Tibial nerve (tissue), 3 donors: ENCODE results near the gene CCDC126.

Experiments used
- CTCF ChIP-seq, 5 experiments: fragments of 200-600 bp in 3 of 5; fragments of 450-650 bp in 2 of 5; sonication (generic) in 3 of 5; IDR thresholded peaks; one replicate each; pipeline ENCODE4 v1.5.1; 2016 to 2019; ENCODE audit warnings: antibody characterized with exemption in 5 of 5, mild to moderate bottlenecking in 3 of 5, moderate library complexity in 2 of 5
- POLR2A ChIP-seq, 2 donors: fragments of 450-650 bp; IDR thresholded peaks; one replicate each; pipeline ENCODE4 v1.6.1; 2017; ENCODE audit warnings: antibody characterized with exemption in 2 of 2, mild to moderate bottlenecking in 2 of 2, moderate library complexity in 2 of 2

GRCh38 chr7:23633417-23633816, 36.2 kb downstream of the CCDC126 start:
- TF ChIP-seq POLR2A (IDR thresholded peaks at IDR 0.05): no peak
- TF ChIP-seq CTCF (IDR thresholded peaks at IDR 0.05): no peak
